Glutamatergic neuron (in vitro differentiated cells): Measurements from ENCODE around the gene KIAA1217. TPM values are rescaled to one million over a fixed set of nuclear protein-coding genes. Genes with fewer than 3 reads are reported as not detected.

Experiments
- DNase-seq: peaks from one replicate; pipeline ENCODE4 v3.0.0; 2022
- H3K27ac Mint-ChIP-seq: one replicate; pipeline ENCODE4 v1.8.0; 2020; ENCODE audit warnings: mild to moderate bottlenecking, mixed read lengths, inconsistent platforms; ENCODE audit not compliant: unreplicated experiment
- H3K27me3 Mint-ChIP-seq: one replicate; pipeline ENCODE4 v1.8.0; 2020; ENCODE audit warnings: mild to moderate bottlenecking, moderate library complexity, mixed read lengths, inconsistent platforms; ENCODE audit not compliant: unreplicated experiment
- H3K36me3 Mint-ChIP-seq: one replicate; pipeline ENCODE4 v1.8.0; 2020; ENCODE audit warnings: mild to moderate bottlenecking, mixed read lengths, inconsistent platforms; ENCODE audit not compliant: unreplicated experiment
- H3K4me1 Mint-ChIP-seq: one replicate; pipeline ENCODE4 v1.8.0; 2020; ENCODE audit warnings: mild to moderate bottlenecking, low read depth, mixed read lengths, inconsistent platforms; ENCODE audit not compliant: unreplicated experiment
- H3K4me3 Mint-ChIP-seq: one replicate; pipeline ENCODE4 v1.8.0; 2020; ENCODE audit warnings: mild to moderate bottlenecking, mixed read lengths, inconsistent platforms; ENCODE audit not compliant: unreplicated experiment
- H3K9me3 Mint-ChIP-seq: one replicate; pipeline ENCODE4 v1.8.0; 2020; ENCODE audit warnings: mild to moderate bottlenecking, moderate library complexity, mixed read lengths, inconsistent platforms; ENCODE audit not compliant: unreplicated experiment
- CTCF ChIP-seq: fragments of 200-600 bp; sonication (generic); IDR thresholded peaks from one replicate; pipeline ENCODE4 v1.5.0; 2021; ENCODE audit not compliant: partially characterized antibody, unreplicated experiment
- total RNA-seq: library from RNA; stranded (reverse); fragmentation: NEBNext Ultra II Directional; extraction: Animal tissue kit (Norgen Biotek cat#: 25700); gene quantifications from one replicate; pipeline ENCODE4 v1.2.1, GENCODE V29; 2021; ENCODE audit not compliant: unreplicated experiment

KIAA1217 gene
- total RNA-seq, 1 donor from 2014 or later: 4.4 TPM

- TF ChIP-seq CTCF: no peak
- Mint-ChIP-seq H3K4me1 (peaks cover 3% of the 10 kb centered on the region), H3K27ac (no peak overlapping the region), H3K4me3 (no peak overlapping the region), H3K27me3 (no peaks in the 10 kb centered on the region), H3K36me3 (no peaks in the 10 kb centered on the region), H3K9me3 (no peaks in the 10 kb centered on the region)
- no peak for DNase-seq
These were observed 29.7 kb downstream of the KIAA1217 start for GRCh38 chr10:24238519-24239247.

- Mint-ChIP-seq H3K36me3 (no peaks in the 10 kb centered on the region), H3K4me3 (no peak overlapping the region), H3K27ac (no peak overlapping the region), H3K27me3 (no peaks in the 10 kb centered on the region), H3K4me1 (peaks cover 3% of the 10 kb centered on the region), H3K9me3 (no peaks in the 10 kb centered on the region)
- DNase-seq: no peak
- no peak for TF ChIP-seq CTCF
These were observed 30.5 kb downstream of the KIAA1217 start for GRCh38 chr10:24239289-24240040.

GRCh38 chr10:24240041-24240751 is 31.3 kb downstream of the KIAA1217 start:
- Mint-ChIP-seq H3K4me1 (peaks cover 3% of the 10 kb centered on the region), H3K27ac (no peak overlapping the region), H3K9me3 (no peaks in the 10 kb centered on the region), H3K36me3 (no peaks in the 10 kb centered on the region), H3K4me3 (no peak overlapping the region), H3K27me3 (no peaks in the 10 kb centered on the region)
- DNase-seq: no peak
- no peak for TF ChIP-seq CTCF

- H3K4me3 Mint-ChIP-seq: no peak overlapping the region
- no peak for DNase-seq
- H3K27ac Mint-ChIP-seq: no peak overlapping the region
- H3K9me3 Mint-ChIP-seq: no peaks in the 10 kb centered on the region
- no peaks in the 10 kb centered on the region for H3K36me3 Mint-ChIP-seq
- no peak for TF ChIP-seq CTCF
- H3K27me3 Mint-ChIP-seq: no peaks in the 10 kb centered on the region
- peaks cover 3% of the 10 kb centered on the region for H3K4me1 Mint-ChIP-seq
These were observed 32.6 kb downstream of the KIAA1217 start for GRCh38 chr10:24241536-24242040.
